Mucosa of stomach (tissue), 1 donor: ENCODE measurements around the gene PON3.

Source experiments
- H3K27me3 ChIP-seq: one replicate; pipeline ENCODE4 v1.7.0; 2013; ENCODE audit warnings: mild to moderate bottlenecking, low read length; ENCODE audit not compliant: control insufficient read depth, insufficient read depth
- H3K36me3 ChIP-seq: one replicate; pipeline ENCODE4 v1.7.0; 2013; ENCODE audit warnings: low read length; ENCODE audit not compliant: control insufficient read depth, insufficient read depth
- H3K4me1 ChIP-seq: one replicate; pipeline ENCODE4 v1.7.0; 2013; ENCODE audit warnings: mild to moderate bottlenecking, low read length; ENCODE audit not compliant: control insufficient read depth, insufficient read depth
- H3K4me3 ChIP-seq: one replicate; pipeline ENCODE4 v1.7.0; 2013; ENCODE audit warnings: low read length
- H3K9ac ChIP-seq: one replicate; pipeline ENCODE4 v1.7.0; 2013; ENCODE audit warnings: mild to moderate bottlenecking, low read length, moderate library complexity
- H3K9me3 ChIP-seq: one replicate; pipeline ENCODE4 v1.7.0; 2013; ENCODE audit warnings: mild to moderate bottlenecking, low read length, moderate library complexity; ENCODE audit not compliant: control insufficient read depth
- donor health status: Pancreatic carcinoma.

Gene PON3

DNA sequence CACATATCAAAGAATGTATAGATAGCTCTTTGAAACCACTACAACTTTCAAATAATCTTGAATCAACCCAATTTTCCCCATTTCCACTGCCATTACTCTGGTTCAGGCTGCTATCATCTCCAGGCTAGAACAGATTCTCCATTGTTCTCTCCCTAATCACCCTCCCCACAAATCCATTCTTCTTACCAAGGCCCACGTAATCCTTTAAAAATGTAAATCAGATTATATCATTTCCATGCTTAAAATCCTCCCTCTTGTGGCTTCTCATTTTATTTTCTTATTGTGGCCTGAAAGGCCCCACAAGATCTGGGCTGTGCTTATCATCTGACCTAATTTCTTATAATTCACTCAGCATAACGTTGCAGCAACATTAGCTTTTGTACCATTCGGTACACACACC lies 68.8 kb downstream of the PON3 start:
- Histone ChIP-seq H3K4me3 (no peak overlapping the region), H3K36me3 (no peaks in the 10 kb centered on the region), H3K4me1 (no peaks in the 10 kb centered on the region), H3K9me3 (no peaks in the 10 kb centered on the region), H3K9ac (no peak overlapping the region), H3K27me3 (peaks cover 6% of the 10 kb centered on the region)

DNA sequence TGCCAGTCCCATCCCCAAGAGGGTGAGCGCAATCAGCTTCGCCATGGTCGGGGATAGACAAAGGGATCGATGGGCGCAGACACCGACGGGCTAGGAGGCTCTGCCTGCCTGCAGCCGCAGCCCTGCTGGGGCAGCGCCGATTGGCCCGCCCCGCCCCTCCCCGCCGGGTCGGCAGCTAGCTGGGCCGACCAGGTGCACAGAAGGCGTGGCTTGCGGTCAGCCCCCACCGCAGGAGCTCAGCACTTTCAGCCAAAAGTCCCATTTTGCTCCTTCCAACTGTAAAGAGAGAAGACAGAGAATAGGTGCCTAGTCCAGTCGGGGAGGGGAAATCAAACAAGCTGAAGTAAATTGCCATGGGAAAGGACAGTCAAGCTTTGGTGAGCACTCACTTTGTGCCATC lies 71.7 kb downstream of the PON3 start, which contains the start of gene PON1:
PON1 (minus strand) TSS at position 102 of the 400 bp plus-strand sequence; CDS start at position 45, 57 bp downstream.
- Histone ChIP-seq H3K9ac (no peak within 1 kb of the TSS), H3K4me1 (no peaks in the 10 kb centered on the region), H3K36me3 (no peaks in the 10 kb centered on the region), H3K27me3 (peaks cover 6% of the 10 kb centered on the region), H3K4me3 (no peak within 1 kb of the TSS), H3K9me3 (no peaks in the 10 kb centered on the region)

DNA sequence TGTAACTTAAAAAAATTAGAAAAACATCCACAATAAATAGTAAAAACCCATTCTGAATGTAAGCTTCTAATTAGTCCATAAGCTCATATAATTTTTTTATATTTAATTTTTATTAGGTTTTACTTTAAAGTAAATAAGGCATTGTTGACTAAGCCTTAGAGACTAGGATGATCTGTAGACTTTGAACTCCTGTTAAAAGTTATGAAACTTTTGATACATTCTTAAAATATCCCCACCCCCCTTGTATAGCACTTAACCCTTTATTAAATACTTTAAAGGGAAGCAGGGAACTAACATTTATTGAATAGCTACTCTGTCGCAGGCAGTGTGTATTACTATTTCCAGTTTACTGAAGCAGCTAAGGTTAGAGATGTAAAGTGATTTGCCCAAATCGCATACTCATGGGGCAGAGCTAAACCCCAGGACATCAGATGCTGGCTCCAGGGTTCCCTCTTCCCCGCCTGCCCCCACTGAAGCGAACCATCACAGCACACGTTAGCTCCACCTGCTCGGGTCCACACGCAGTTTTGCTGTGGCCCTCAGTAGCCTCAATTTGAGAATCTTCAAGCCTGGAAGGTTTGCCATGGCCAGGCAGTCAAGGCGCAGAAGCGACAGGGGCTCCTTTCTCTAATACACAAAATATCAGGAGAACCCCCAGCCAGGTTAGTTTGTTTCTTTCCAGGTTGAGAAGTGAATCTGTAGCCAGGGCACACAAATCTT lies 72.6 kb downstream of the PON3 start:
- peaks cover 6% of the 10 kb centered on the region for H3K27me3 ChIP-seq
- H3K4me1 ChIP-seq = no peaks in the 10 kb centered on the region
- no peaks in the 10 kb centered on the region for H3K9me3 ChIP-seq
- H3K4me3 ChIP-seq = no peak overlapping the region
- H3K36me3 ChIP-seq = no peaks in the 10 kb centered on the region
- no peak overlapping the region for H3K9ac ChIP-seq

DNA sequence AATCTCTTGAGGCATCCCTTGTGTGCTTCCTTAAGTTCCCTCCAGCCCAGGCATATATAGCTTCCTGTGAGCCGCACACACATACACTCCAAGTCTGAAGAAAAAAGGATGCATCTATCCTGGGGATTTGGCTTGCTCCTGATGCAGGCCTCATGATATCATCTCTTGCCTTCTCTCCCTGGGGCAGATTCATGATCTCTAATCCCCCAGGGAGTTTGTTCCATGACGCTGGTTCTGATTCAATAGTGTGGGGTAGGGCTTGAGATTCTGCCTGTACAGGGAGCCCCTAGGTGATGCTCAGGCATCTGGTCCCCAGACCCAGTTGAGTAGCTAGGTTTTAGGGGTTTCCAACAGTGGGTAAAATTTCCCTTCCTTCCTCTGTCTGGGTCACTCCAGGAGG lies 73.3 kb downstream of the PON3 start:
- Histone ChIP-seq H3K9me3 (no peaks in the 10 kb centered on the region), H3K36me3 (no peaks in the 10 kb centered on the region), H3K4me1 (no peaks in the 10 kb centered on the region), H3K4me3 (no peak overlapping the region), H3K9ac (no peak overlapping the region), H3K27me3 (peaks cover 6% of the 10 kb centered on the region)

DNA sequence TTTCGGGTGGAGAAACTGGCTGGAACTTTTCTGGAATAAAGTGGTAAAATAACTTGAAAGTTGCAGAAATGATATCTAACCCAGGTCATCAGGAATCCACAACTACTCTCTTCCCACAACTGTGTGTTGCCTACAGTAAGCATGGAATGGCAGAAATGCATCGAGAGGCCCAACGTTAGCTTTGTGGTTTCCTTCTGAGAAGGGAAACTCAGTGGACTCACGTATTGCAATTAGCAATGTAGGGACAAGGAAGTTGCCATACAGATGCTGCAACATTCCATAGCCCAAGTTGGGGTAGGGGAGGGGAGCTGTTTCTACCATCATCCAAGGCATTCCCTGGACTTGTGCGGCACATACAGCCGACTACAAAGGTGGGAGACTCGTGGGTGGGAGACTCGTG lies 73.8 kb downstream of the PON3 start:
- Histone ChIP-seq H3K4me3 (no peak overlapping the region), H3K27me3 (peaks cover 6% of the 10 kb centered on the region), H3K4me1 (no peaks in the 10 kb centered on the region), H3K36me3 (no peaks in the 10 kb centered on the region), H3K9me3 (no peaks in the 10 kb centered on the region), H3K9ac (no peak overlapping the region)

DNA sequence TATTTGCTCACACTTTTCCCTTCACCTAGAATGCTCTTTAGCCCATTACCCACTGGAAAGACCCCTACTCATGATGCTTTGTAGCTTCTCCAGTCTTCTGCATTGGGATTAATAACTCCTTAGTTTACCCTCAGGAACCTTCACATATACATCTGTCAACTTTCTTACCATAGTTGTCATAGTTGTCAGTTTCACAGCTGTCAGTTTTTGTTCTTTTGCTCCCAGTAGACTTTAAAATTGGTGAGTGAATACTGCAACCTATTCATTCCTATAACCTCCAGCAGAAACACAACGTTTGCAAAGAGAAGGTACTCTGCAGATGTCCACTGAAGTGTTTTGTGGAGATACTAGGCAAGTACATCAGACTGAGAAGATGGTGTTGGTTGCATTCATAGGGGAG lies 74.5 kb downstream of the PON3 start:
- peaks cover 6% of the 10 kb centered on the region for H3K27me3 ChIP-seq
- H3K9ac ChIP-seq = no peak overlapping the region
- no peak overlapping the region for H3K4me3 ChIP-seq

DNA sequence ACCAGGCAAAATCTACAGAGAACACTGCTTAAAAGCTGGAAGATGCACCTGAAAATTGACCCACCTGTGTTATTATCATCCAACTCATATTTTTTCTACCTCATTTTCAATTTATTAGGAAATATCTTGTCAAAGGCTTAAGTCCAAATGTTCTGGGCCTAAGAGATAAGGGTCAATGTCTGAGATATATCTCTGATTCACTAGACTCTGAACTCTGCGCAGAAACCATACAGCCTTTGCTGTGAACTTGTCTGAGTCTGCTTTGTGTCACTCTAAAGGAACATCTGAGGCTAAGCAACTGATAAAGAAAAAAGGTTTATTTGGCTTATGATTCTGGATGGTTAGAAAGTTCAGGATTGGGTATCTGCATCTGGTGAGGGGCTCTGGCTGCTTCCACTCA lies 75.5 kb downstream of the PON3 start:
- H3K9ac ChIP-seq = no peak overlapping the region
- H3K27me3 ChIP-seq = peaks cover 6% of the 10 kb centered on the region
- H3K4me1 ChIP-seq = no peaks in the 10 kb centered on the region

More for the DNA sequence above, 74.5 kb downstream of the PON3 start:
- no peaks in the 10 kb centered on the region for H3K9me3 ChIP-seq
- H3K4me1 ChIP-seq = no peaks in the 10 kb centered on the region
- H3K36me3 ChIP-seq = no peaks in the 10 kb centered on the region

DNA sequence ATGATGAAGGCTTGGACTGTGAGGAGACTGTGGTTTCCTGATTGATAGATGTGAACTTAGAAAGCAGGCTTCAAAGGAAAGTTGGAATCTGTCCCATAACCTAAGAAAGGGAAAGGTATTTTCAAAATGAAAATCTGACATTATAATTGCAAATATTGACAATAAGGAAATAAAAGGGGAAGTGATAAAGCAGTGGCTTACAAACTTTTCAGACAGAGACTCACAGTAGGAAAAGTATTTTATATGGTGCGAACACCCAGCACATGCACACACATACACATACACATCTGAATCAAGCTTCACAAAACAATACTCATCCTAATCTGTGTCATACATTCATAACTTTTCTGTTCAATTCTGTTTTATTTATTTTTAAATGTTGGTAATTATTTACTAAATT lies 76.6 kb downstream of the PON3 start:
- Histone ChIP-seq H3K36me3 (no peaks in the 10 kb centered on the region), H3K9me3 (no peaks in the 10 kb centered on the region), H3K4me3 (no peak overlapping the region), H3K27me3 (peaks cover 6% of the 10 kb centered on the region), H3K4me1 (no peaks in the 10 kb centered on the region), H3K9ac (no peak overlapping the region)

More for the DNA sequence above, 75.5 kb downstream of the PON3 start:
- no peaks in the 10 kb centered on the region for H3K9me3 ChIP-seq
- H3K36me3 ChIP-seq = no peaks in the 10 kb centered on the region
- H3K4me3 ChIP-seq = no peak overlapping the region

DNA sequence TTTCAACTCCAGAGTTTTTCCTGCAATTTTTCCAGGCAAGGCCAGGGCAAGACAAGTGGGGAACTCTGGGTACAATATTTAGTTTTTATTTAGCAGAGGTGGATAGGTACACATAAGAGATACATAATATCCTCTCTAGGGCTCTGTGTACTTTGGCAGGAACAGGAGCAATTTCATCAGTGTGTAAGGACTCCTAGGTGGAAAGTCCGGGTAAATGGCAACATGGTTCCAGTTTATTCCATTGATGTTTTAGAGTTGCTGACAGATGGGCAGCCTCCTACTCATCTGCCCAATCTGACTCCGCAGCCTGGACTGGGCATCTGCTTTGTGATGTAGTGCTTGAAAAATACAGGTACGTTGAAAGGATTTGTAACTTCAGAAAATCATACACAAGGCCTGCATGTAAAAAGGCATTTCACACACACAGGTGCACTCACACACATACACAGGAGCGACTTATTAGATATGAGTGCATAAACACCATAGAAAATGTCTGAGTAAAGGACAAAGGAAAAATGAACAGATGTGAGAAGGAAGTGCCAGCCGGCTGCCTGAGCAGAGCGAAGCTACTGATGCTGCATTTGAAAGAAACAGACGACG lies 77.6 kb downstream of the PON3 start:
- Histone ChIP-seq H3K9me3 (no peaks in the 10 kb centered on the region), H3K4me1 (no peaks in the 10 kb centered on the region), H3K9ac (no peak overlapping the region)

DNA sequence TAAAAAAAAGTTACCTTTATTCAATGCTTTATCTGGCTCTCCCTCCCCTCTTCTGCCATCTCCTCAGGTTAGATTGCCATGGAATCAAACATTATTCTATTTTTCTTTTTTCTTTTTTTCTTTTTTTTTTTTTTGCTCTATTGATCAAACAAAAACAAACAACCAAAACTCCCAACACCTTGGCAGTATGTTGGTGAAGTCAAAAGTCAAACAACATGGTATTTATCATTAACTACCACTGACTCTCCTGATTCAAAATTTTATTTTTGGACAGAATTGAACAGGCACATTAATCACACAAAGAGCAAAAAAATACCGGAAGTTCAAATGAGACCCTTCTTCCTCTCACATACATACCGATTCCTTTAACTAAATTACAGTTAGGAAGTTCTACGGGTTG lies 78.2 kb downstream of the PON3 start:
- Histone ChIP-seq H3K36me3 (no peaks in the 10 kb centered on the region), H3K9me3 (no peaks in the 10 kb centered on the region), H3K4me1 (no peaks in the 10 kb centered on the region), H3K4me3 (no peak overlapping the region), H3K27me3 (no peaks in the 10 kb centered on the region), H3K9ac (no peak overlapping the region)

More for the DNA sequence above, 77.6 kb downstream of the PON3 start:
- Histone ChIP-seq H3K27me3 (no peaks in the 10 kb centered on the region), H3K36me3 (no peaks in the 10 kb centered on the region), H3K4me3 (no peak overlapping the region)

DNA sequence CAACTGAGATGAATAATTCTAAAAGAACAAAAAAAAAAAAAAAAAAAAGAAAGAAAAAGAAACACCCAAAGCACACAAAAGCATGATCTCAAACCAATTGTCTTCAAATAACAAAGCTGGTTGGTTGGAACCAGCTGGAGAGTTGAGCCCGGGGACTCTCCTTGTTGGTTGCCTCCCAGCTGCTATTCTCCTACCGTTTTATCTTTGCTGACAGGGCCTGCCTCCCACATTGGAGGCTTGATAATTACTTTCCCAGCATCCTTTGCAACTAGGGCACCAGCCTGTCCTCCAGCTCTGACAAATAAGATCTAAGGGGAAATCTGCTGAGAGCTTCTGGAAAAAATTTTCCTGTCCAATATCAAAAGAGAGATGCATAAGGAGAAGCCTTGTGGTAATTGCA lies 78.6 kb downstream of the PON3 start:
- Histone ChIP-seq H3K4me1 (no peaks in the 10 kb centered on the region), H3K27me3 (no peaks in the 10 kb centered on the region), H3K9me3 (no peaks in the 10 kb centered on the region), H3K4me3 (no peak overlapping the region), H3K9ac (no peak overlapping the region), H3K36me3 (no peaks in the 10 kb centered on the region)

DNA sequence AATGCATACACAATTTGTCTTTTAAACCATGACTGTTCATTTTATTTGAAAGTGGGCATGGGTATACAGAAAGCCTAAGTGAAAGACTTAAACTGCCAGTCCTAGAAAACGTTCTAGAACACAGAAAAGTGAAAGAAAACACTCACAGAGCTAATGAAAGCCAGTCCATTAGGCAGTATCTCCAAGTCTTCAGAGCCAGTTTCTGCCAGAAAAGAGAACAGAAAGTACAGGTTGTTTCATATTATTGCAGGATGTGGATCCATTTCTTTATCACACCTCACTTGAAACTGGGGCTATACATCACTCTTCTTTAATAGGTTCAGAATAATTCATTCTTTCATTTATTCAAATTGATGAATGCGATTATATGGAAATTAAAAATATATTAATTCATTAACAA lies 79.6 kb downstream of the PON3 start:
- Histone ChIP-seq H3K27me3 (no peaks in the 10 kb centered on the region), H3K4me1 (no peaks in the 10 kb centered on the region), H3K9me3 (no peaks in the 10 kb centered on the region), H3K4me3 (no peak overlapping the region), H3K36me3 (no peaks in the 10 kb centered on the region), H3K9ac (no peak overlapping the region)
